Uterus (tissue), 2 donors: ENCODE measurements around the gene UMPS.

ENCODE experiments used
- CTCF ChIP-seq, 4 experiments: fragments of 200-600 bp in 2 of 4; fragments of 450-650 bp in 2 of 4; sonication (generic) in 2 of 4; IDR thresholded peaks; one replicate each; pipeline ENCODE4 v1.5.1; 2016 to 2019; ENCODE audit warnings: antibody characterized with exemption in 4 of 4, mild to moderate bottlenecking in 2 of 4, moderate library complexity in 1 of 4
- POLR2A ChIP-seq, 2 donors: fragments of 450-650 bp; IDR thresholded peaks; one replicate each; pipeline ENCODE4 v1.6.1; 2016; ENCODE audit warnings: antibody characterized with exemption in 2 of 2, mild to moderate bottlenecking in 1 of 2, moderate library complexity in 1 of 2

GRCh38 chr3:124697302-124697701 lies 33.0 kb upstream of the UMPS start:
- TF ChIP-seq CTCF (IDR thresholded peaks at IDR 0.05), result no peak
- TF ChIP-seq POLR2A (IDR thresholded peaks at IDR 0.05), result no peak
